Uterus (tissue), 2 donors: ENCODE data around the gene ARHGAP15.

Experiments used
- CTCF ChIP-seq, 4 experiments: fragments of 200-600 bp in 2 of 4; fragments of 450-650 bp in 2 of 4; sonication (generic) in 2 of 4; IDR thresholded peaks; one replicate each; pipeline ENCODE4 v1.5.1; 2016 to 2019; ENCODE audit warnings: antibody characterized with exemption in 4 of 4, mild to moderate bottlenecking in 2 of 4, moderate library complexity in 1 of 4
- POLR2A ChIP-seq, 2 donors: fragments of 450-650 bp; IDR thresholded peaks; one replicate each; pipeline ENCODE4 v1.6.1; 2016; ENCODE audit warnings: antibody characterized with exemption in 2 of 2, mild to moderate bottlenecking in 1 of 2, moderate library complexity in 1 of 2

GRCh38 chr2:143357966-143358365 lies 228.7 kb downstream of the ARHGAP15 start:
- TF ChIP-seq CTCF (IDR thresholded peaks at IDR 0.05) (no peak), POLR2A (IDR thresholded peaks at IDR 0.05) (no peak)
